Large intestine (tissue), 3 donors: ENCODE measurements around the gene TBC1D4. TPM values are rescaled to one million over a fixed set of nuclear protein-coding genes. Genes with fewer than 3 reads are reported as not detected.

Experiments used
- DNase-seq, 2 donors: peaks; one replicate each; pipeline versions ENCODE4 v3.0.0 to v3.0.0-alpha.2; 2013
- H3K27ac ChIP-seq: one replicate; pipeline ENCODE4 v1.5.1; 2013; ENCODE audit warnings: low read length
- H3K27me3 ChIP-seq: 2 replicates; pipeline ENCODE4 v1.6.1; 2013; ENCODE audit warnings: low read length; ENCODE audit not compliant: control insufficient read depth, insufficient read depth
- H3K36me3 ChIP-seq: 2 replicates; pipeline ENCODE4 v1.6.1; 2013; ENCODE audit warnings: low read length; ENCODE audit not compliant: control insufficient read depth, insufficient read depth
- H3K4me1 ChIP-seq: one replicate; pipeline ENCODE4 v1.6.1; 2013; ENCODE audit warnings: low read length; ENCODE audit not compliant: control insufficient read depth, insufficient read depth
- H3K4me3 ChIP-seq: one replicate; pipeline ENCODE4 v1.5.1; 2013; ENCODE audit warnings: low read length
- H3K9me3 ChIP-seq: one replicate; pipeline ENCODE4 v1.6.1; 2013; ENCODE audit warnings: mild to moderate bottlenecking, low read depth, low read length, moderate library complexity; ENCODE audit not compliant: control insufficient read depth
- WGBS: methylation state at CpG from one replicate; pipeline ENCODE4 v1.1.5; 2013; ENCODE audit warnings: low lambda C conversion rate; ENCODE audit not compliant: insufficient coverage; 5-methylcytosine and 5-hydroxymethylcytosine counted together
- polyA plus RNA-seq: library from polyadenylated mRNA; unstranded; fragments of 120-200 nt; gene quantifications from one replicate; pipeline ENCODE4 v1.2.1, GENCODE V29; 2013

The TBC1D4 gene
- polyA plus RNA-seq, 1 donor: 10.1 TPM

- no CpG with 5 or more reads among the region's 4 CpGs for WGBS
- Histone ChIP-seq H3K9me3 (no peaks in the 10 kb centered on the region), H3K36me3 (no peaks in the 10 kb centered on the region), H3K4me3 (no peak overlapping the region), H3K27ac (no peak overlapping the region), H3K27me3 (no peaks in the 10 kb centered on the region), H3K4me1 (no peaks in the 10 kb centered on the region)
- DNase-seq: no peak
Measured at GRCh38 chr13:75470676-75471075, 11.3 kb downstream of the TBC1D4 start.

GRCh38 chr13:75469047-75469446 lies 12.9 kb downstream of the TBC1D4 start:
- no peak for DNase-seq
- H3K9me3 ChIP-seq: no peaks in the 10 kb centered on the region
- no peaks in the 10 kb centered on the region for H3K36me3 ChIP-seq
- H3K4me3 ChIP-seq: no peak overlapping the region
- WGBS: 80% methylated on average over 2 of the region's 7 CpGs
- no peaks in the 10 kb centered on the region for H3K27me3 ChIP-seq
- H3K4me1 ChIP-seq: no peaks in the 10 kb centered on the region
- H3K27ac ChIP-seq: no peak overlapping the region

GRCh38 chr13:75468602-75469001 lies 13.4 kb downstream of the TBC1D4 start:
- DNase-seq: no peak
- Histone ChIP-seq H3K4me1 (no peaks in the 10 kb centered on the region), H3K4me3 (no peak overlapping the region), H3K9me3 (no peaks in the 10 kb centered on the region), H3K27ac (no peak overlapping the region), H3K36me3 (no peaks in the 10 kb centered on the region), H3K27me3 (no peaks in the 10 kb centered on the region)
- WGBS: 92% methylated on average over 4 of the region's 5 CpGs

GRCh38 chr13:75468098-75468497 lies 13.9 kb downstream of the TBC1D4 start:
- Histone ChIP-seq H3K27ac (no peak overlapping the region), H3K9me3 (no peaks in the 10 kb centered on the region), H3K4me1 (no peaks in the 10 kb centered on the region), H3K36me3 (no peaks in the 10 kb centered on the region), H3K4me3 (no peak overlapping the region), H3K27me3 (no peaks in the 10 kb centered on the region)
- no peak for DNase-seq
- WGBS: no CpG with 5 or more reads among the region's 1 CpG

GRCh38 chr13:75467040-75467728 lies 14.8 kb downstream of the TBC1D4 start:
- DNase-seq: no peak
- no peaks in the 10 kb centered on the region for H3K27me3 ChIP-seq
- no peak overlapping the region for H3K4me3 ChIP-seq
- no peaks in the 10 kb centered on the region for H3K4me1 ChIP-seq
- H3K27ac ChIP-seq: no peak overlapping the region
- WGBS: 100% methylated on average over 2 of the region's 3 CpGs
- H3K9me3 ChIP-seq: no peaks in the 10 kb centered on the region
- no peaks in the 10 kb centered on the region for H3K36me3 ChIP-seq

- H3K36me3 ChIP-seq: no peaks in the 10 kb centered on the region
- H3K4me3 ChIP-seq: no peak overlapping the region
- no peak overlapping the region for H3K27ac ChIP-seq
- no peaks in the 10 kb centered on the region for H3K27me3 ChIP-seq
- no peak for DNase-seq
- no peaks in the 10 kb centered on the region for H3K9me3 ChIP-seq
- WGBS: no CpG with 5 or more reads among the region's 1 CpG
- H3K4me1 ChIP-seq: no peaks in the 10 kb centered on the region
Measured at GRCh38 chr13:75465236-75465635, 16.7 kb downstream of the TBC1D4 start.

- Histone ChIP-seq H3K9me3 (no peaks in the 10 kb centered on the region), H3K4me3 (no peak overlapping the region), H3K27ac (no peak overlapping the region), H3K36me3 (no peaks in the 10 kb centered on the region), H3K27me3 (no peaks in the 10 kb centered on the region), H3K4me1 (no peaks in the 10 kb centered on the region)
- no peak for DNase-seq
Measured at GRCh38 chr13:75461314-75461713, 20.7 kb downstream of the TBC1D4 start.

- Histone ChIP-seq H3K9me3 (no peaks in the 10 kb centered on the region), H3K27ac (no peak overlapping the region), H3K36me3 (no peaks in the 10 kb centered on the region), H3K27me3 (no peaks in the 10 kb centered on the region), H3K4me3 (no peak overlapping the region), H3K4me1 (no peaks in the 10 kb centered on the region)
- 80% methylated on average over 1 of the region's 5 CpGs for WGBS
- no peak for DNase-seq
Measured at GRCh38 chr13:75460644-75461043, 21.3 kb downstream of the TBC1D4 start.

- H3K4me1 ChIP-seq: no peaks in the 10 kb centered on the region
- WGBS: 72% methylated on average over 2 of the region's 6 CpGs
- H3K27ac ChIP-seq: no peak overlapping the region
- H3K36me3 ChIP-seq: no peaks in the 10 kb centered on the region
- DNase-seq: no peak
- H3K27me3 ChIP-seq: no peaks in the 10 kb centered on the region
- H3K4me3 ChIP-seq: no peak overlapping the region
- no peaks in the 10 kb centered on the region for H3K9me3 ChIP-seq
Measured at GRCh38 chr13:75458696-75459422, 23.1 kb downstream of the TBC1D4 start.

GRCh38 chr13:75455962-75456361 lies 26.0 kb downstream of the TBC1D4 start:
- Histone ChIP-seq H3K27ac (no peak overlapping the region), H3K4me3 (no peak overlapping the region), H3K36me3 (no peaks in the 10 kb centered on the region), H3K4me1 (no peaks in the 10 kb centered on the region), H3K27me3 (no peaks in the 10 kb centered on the region), H3K9me3 (no peaks in the 10 kb centered on the region)
- DNase-seq: no peak

GRCh38 chr13:75454497-75454896 lies 27.5 kb downstream of the TBC1D4 start:
- Histone ChIP-seq H3K4me3 (no peak overlapping the region), H3K27ac (no peak overlapping the region), H3K36me3 (no peaks in the 10 kb centered on the region), H3K9me3 (no peaks in the 10 kb centered on the region), H3K27me3 (no peaks in the 10 kb centered on the region), H3K4me1 (no peaks in the 10 kb centered on the region)
- no peak for DNase-seq
- no CpG with 5 or more reads among the region's 1 CpG for WGBS
